Calu3 (cell line): Measurements from ENCODE around the gene GABRP. TPM values are rescaled to one million over a fixed set of nuclear protein-coding genes. Genes with fewer than 3 reads are reported as not detected.
A peak's percentile ranks its signal among the peaks of the same experiment; 100 is the strongest.

Experiments
- BruUV-seq: library from RNA; stranded (reverse); fragments of 400-500 nt; replicated peaks from 2 replicates; lab custom pipeline; 2021; lab: Mats Ljungman, UMichigan
- CTCF ChIA-PET: fragments of 300-600 bp; sonication (Branson Sonifier 250); formaldehyde crosslinking; loops from one replicate; lab custom pipeline; 2022; ENCODE audit warnings: antibody characterized with exemption; lab: Charles Lee
- DNase-seq: peaks from one replicate; pipeline ENCODE4 v3.0.0; 2022
- H3K27ac Mint-ChIP-seq: one replicate; pipeline ENCODE4 v1.8.0; 2022; ENCODE audit warnings: mixed read lengths; ENCODE audit not compliant: unreplicated experiment
- H3K27me3 Mint-ChIP-seq: one replicate; pipeline ENCODE4 v1.8.0; 2022; ENCODE audit warnings: mixed read lengths; ENCODE audit not compliant: unreplicated experiment
- H3K36me3 Mint-ChIP-seq: one replicate; pipeline ENCODE4 v1.8.0; 2022; ENCODE audit warnings: mild to moderate bottlenecking, moderate library complexity, mixed read lengths; ENCODE audit not compliant: insufficient read depth, unreplicated experiment
- H3K4me1 Mint-ChIP-seq: one replicate; pipeline ENCODE4 v1.8.0; 2022; ENCODE audit warnings: mild to moderate bottlenecking, low read depth, mixed read lengths; ENCODE audit not compliant: unreplicated experiment
- H3K4me3 Mint-ChIP-seq: one replicate; pipeline ENCODE4 v1.8.0; 2022; ENCODE audit warnings: mild to moderate bottlenecking, low read depth, moderate library complexity, mixed read lengths; ENCODE audit not compliant: unreplicated experiment
- H3K9me3 Mint-ChIP-seq: one replicate; pipeline ENCODE4 v1.8.0; 2022; ENCODE audit warnings: low read depth, mixed read lengths; ENCODE audit not compliant: unreplicated experiment
- intact Hi-C: fragments of 100-400 bp; cut with micrococcal nuclease; formaldehyde crosslinking; loops from one replicate; pipeline ENCODE4 v1.10.0; 2022; ENCODE audit not compliant: unreplicated experiment
- total RNA-seq: library from RNA; stranded (reverse); gene quantifications from 2 replicates; pipeline ENCODE4 v1.2.3, GENCODE V29; 2022
- TF ChIP-seq, protein P1 (sequence below): fragments of 200-600 bp; IDR thresholded peaks from one replicate; pipeline ENCODE4 v1.8.0; 2022; ENCODE audit warnings: antibody characterized with exemption; ENCODE audit not compliant: unreplicated experiment

GABRP gene
- total RNA-seq, 1 experiment from 2014 or later, result 1,278 TPM

DNA sequence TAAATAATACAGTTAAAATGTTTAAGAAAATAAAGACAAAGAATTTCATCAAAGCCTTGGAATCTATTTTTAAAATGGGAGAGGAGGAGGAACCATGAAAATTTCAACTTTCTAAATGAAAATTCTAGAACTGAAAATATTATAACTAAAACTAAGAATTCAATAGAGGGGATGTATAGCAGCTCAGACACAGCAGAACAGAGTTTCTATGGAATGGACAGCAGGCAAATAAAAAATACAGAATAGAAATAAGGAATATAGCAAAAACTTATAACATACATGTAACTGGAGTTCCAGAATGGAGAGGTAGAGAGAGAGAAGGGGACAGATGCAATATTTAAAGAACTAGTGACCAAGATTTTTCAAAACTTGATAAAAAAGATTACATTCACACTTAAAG is 76.9 kb downstream of the GABRP start:
- DNase-seq, result no peak
- TF ChIP-seq, protein P1, sequence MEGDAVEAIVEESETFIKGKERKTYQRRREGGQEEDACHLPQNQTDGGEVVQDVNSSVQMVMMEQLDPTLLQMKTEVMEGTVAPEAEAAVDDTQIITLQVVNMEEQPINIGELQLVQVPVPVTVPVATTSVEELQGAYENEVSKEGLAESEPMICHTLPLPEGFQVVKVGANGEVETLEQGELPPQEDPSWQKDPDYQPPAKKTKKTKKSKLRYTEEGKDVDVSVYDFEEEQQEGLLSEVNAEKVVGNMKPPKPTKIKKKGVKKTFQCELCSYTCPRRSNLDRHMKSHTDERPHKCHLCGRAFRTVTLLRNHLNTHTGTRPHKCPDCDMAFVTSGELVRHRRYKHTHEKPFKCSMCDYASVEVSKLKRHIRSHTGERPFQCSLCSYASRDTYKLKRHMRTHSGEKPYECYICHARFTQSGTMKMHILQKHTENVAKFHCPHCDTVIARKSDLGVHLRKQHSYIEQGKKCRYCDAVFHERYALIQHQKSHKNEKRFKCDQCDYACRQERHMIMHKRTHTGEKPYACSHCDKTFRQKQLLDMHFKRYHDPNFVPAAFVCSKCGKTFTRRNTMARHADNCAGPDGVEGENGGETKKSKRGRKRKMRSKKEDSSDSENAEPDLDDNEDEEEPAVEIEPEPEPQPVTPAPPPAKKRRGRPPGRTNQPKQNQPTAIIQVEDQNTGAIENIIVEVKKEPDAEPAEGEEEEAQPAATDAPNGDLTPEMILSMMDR, result no peak
- intact Hi-C loops, result loop anchor here (5.0 kb wide), 2 partner anchors 48 to 108 kb away; no protein-coding TSS in a partner anchor
- peak overlapping the region; percentile 70 for H3K4me3 Mint-ChIP-seq
- BruUV-seq, result no TSS peak
- H3K27ac Mint-ChIP-seq, result peak overlapping the region; percentile 56
- H3K27me3 Mint-ChIP-seq, result no peaks in the 10 kb centered on the region
- peaks cover 18% of the 10 kb centered on the region for H3K9me3 Mint-ChIP-seq
- CTCF ChIA-PET, result no interaction called here
- peaks cover 42% of the 10 kb centered on the region for H3K36me3 Mint-ChIP-seq
- H3K4me1 Mint-ChIP-seq, result peaks cover 29% of the 10 kb centered on the region

GRCh38 chr5:170860818-170861666 is 77.5 kb downstream of the GABRP start:
- DNase-seq, result no peak
- Mint-ChIP-seq H3K4me1 (peaks cover 35% of the 10 kb centered on the region), H3K9me3 (peaks cover 18% of the 10 kb centered on the region), H3K4me3 (peak overlapping the region; percentile 70), H3K27me3 (no peaks in the 10 kb centered on the region), H3K27ac (peak overlapping the region; percentile 56), H3K36me3 (peaks cover 47% of the 10 kb centered on the region)
- intact Hi-C loops, result loop anchor here (5.0 kb wide), 2 partner anchors 49 to 109 kb away; no protein-coding TSS in a partner anchor
- TF ChIP-seq, protein P1, result no peak
- no TSS peak for BruUV-seq
- CTCF ChIA-PET, result no interaction called here

- Mint-ChIP-seq H3K4me3 (peak overlapping the region; percentile 70), H3K9me3 (peaks cover 18% of the 10 kb centered on the region), H3K36me3 (peaks cover 47% of the 10 kb centered on the region), H3K27ac (peak overlapping the region; percentile 56), H3K27me3 (no peaks in the 10 kb centered on the region), H3K4me1 (peaks cover 41% of the 10 kb centered on the region)
- BruUV-seq, result no TSS peak
- intact Hi-C loops, result loop anchor here (5.0 kb wide), 2 partner anchors 49 to 109 kb away; no protein-coding TSS in a partner anchor
- TF ChIP-seq, protein P1, result no peak
- CTCF ChIA-PET, result no interaction called here
- DNase-seq, result no peak
Observed at GRCh38 chr5:170861667-170861916, 78.1 kb downstream of the GABRP start.

- peak within 1 kb of the TSS; percentile 70 for H3K4me3 Mint-ChIP-seq
- no peaks in the 10 kb centered on the region for H3K27me3 Mint-ChIP-seq
- intact Hi-C loops, result loop anchor here (5.0 kb wide), 2 partner anchors 50 to 110 kb away; no protein-coding TSS in a partner anchor
- DNase-seq, result peak; percentile 92
- TF ChIP-seq, protein P1, result no peak
- CTCF ChIA-PET, result no interaction called here
- peaks cover 47% of the 10 kb centered on the region for H3K36me3 Mint-ChIP-seq
- H3K27ac Mint-ChIP-seq, result peak within 1 kb of the TSS; percentile 86
- no TSS peak for BruUV-seq
- H3K4me1 Mint-ChIP-seq, result peaks cover 46% of the 10 kb centered on the region
- peaks cover 18% of the 10 kb centered on the region for H3K9me3 Mint-ChIP-seq
Observed at GRCh38 chr5:170861917-170862766, 78.6 kb downstream of the GABRP start, which contains the start of gene RANBP17. RANBP17 (plus strand) TSS chr5:170862018.
